ENCODE measurements around the gene GRIN3B. TPM values are rescaled to one million over a fixed set of nuclear protein-coding genes. Genes with fewer than 3 reads are reported as not detected.

The GRIN3B gene
- total and polyA plus RNA-seq, 2 of the 4 experiments (the other 2 are of a cell fraction): under 0.01 to 0.91 TPM

DNA sequence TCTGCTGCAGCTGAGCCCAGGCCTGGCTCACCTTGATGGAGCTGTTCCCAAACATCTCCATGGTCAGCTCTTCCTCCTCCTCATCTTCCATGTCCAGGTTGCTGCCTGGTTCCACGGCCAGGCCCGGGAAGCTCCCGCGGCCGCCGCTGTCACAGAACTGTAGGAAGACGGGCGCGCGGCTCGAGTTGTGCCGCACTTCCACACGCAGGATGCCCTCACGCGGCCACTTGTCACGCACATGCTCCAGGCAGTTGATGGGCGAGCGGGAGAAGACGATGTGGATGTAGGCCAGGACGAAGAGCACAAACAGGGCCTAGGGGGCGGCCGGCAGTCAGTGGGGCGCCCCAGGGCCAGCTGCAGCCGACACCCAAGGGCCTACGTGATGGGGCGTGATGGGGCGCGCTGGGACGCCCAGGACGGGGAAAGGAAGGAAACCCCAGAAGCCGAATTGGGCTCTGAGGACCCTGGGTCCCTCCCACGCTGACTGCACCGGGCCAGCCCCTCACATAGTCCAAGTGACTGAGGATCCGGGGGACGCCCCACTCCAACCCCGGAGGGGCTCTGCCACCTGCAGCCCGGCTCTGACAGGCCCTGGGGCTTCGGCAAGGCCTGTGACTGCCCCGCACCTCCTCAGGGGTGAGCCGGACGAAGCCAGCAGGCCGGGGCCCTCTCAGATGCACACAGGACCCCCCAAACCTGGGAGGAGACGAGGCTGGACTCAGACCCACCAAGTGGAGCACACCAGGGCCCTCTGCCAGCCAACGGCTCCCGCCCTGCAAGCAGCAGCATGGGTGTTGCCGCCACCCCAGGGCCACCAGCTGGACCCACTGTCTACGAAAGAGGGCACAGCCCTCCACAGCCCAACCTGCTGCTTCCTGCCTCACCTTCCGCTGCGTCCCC lies 14.2 kb downstream of the GRIN3B start:
- H3K9ac ChIP-seq (ENCODE audit: low read depth, low read length): no peak overlapping the region
- no TSS peak for BruUV-seq (replicated peaks)
- peaks cover 76% of the 10 kb centered on the region for H4K20me1 ChIP-seq (ENCODE audit: insufficient read depth, low read length)
- no peak overlapping the region for H3K14ac ChIP-seq (replicated peaks; ENCODE audit: low read depth, low read length)
- H3K27ac ChIP-seq (ENCODE audit: insufficient read depth, low read length): no peak overlapping the region
- no peak overlapping the region for H2BK120ac ChIP-seq (ENCODE audit: low read depth, low read length)
- H3K9me3 ChIP-seq (ENCODE audit: control insufficient read depth, insufficient read depth, low read length): no peaks in the 10 kb centered on the region
- H2BK20ac ChIP-seq (ENCODE audit: low read depth, low read length): no peak overlapping the region
- no peak overlapping the region for H3K4me3 ChIP-seq (ENCODE audit: insufficient read depth, low read depth, low read length)
- H4K8ac ChIP-seq (ENCODE audit: low read depth in 2 of 2, low read length in 2 of 2): no peak overlapping the region
- H3K36me3 ChIP-seq (ENCODE audit: control insufficient read depth, insufficient read depth, low read length): peaks cover 38% of the 10 kb centered on the region
- H2BK15ac ChIP-seq (ENCODE audit: low read depth, low read length): no peak overlapping the region
- H3K4ac ChIP-seq (ENCODE audit: low read depth, low read length): no peak overlapping the region
- H2AFZ ChIP-seq (replicated peaks; ENCODE audit: low read length, poor library complexity): no peak overlapping the region
- dilution Hi-C loops (cut with HindIII; ENCODE audit: low sequenced_read_pairs, unreplicated experiment): no loop called here
- in situ Hi-C loops (cut with MboI; ENCODE audit: low sequenced_read_pairs): no loop called here
- no peak overlapping the region for H3K56ac ChIP-seq (ENCODE audit: extremely low read depth, insufficient read depth, low read length)
- no peak overlapping the region for H3K4me2 ChIP-seq (ENCODE audit: low read depth, low read length)
- no peaks in the 10 kb centered on the region for H3K27me3 ChIP-seq (ENCODE audit: control insufficient read depth, insufficient read depth, low read length)
- no peak for TF ChIP-seq BHLHE40 (IDR thresholded peaks at IDR 0.05; ENCODE audit: low read depth, low read length)
- TF ChIP-seq, protein P1, sequence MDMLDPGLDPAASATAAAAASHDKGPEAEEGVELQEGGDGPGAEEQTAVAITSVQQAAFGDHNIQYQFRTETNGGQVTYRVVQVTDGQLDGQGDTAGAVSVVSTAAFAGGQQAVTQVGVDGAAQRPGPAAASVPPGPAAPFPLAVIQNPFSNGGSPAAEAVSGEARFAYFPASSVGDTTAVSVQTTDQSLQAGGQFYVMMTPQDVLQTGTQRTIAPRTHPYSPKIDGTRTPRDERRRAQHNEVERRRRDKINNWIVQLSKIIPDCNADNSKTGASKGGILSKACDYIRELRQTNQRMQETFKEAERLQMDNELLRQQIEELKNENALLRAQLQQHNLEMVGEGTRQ (IDR thresholded peaks at IDR 0.05; ENCODE audit: low read depth, low read length): no peak
- no peak for TF ChIP-seq MAZ (IDR thresholded peaks at IDR 0.05; ENCODE audit: borderline replicate concordance, low read depth, low read length)
- TF ChIP-seq CEBPB (IDR thresholded peaks at IDR 0.05; ENCODE audit: low read depth, low read length): no peak
- TF ChIP-seq, protein P2, sequence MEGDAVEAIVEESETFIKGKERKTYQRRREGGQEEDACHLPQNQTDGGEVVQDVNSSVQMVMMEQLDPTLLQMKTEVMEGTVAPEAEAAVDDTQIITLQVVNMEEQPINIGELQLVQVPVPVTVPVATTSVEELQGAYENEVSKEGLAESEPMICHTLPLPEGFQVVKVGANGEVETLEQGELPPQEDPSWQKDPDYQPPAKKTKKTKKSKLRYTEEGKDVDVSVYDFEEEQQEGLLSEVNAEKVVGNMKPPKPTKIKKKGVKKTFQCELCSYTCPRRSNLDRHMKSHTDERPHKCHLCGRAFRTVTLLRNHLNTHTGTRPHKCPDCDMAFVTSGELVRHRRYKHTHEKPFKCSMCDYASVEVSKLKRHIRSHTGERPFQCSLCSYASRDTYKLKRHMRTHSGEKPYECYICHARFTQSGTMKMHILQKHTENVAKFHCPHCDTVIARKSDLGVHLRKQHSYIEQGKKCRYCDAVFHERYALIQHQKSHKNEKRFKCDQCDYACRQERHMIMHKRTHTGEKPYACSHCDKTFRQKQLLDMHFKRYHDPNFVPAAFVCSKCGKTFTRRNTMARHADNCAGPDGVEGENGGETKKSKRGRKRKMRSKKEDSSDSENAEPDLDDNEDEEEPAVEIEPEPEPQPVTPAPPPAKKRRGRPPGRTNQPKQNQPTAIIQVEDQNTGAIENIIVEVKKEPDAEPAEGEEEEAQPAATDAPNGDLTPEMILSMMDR (conservative IDR thresholded peaks at IDR 0.05; ENCODE audit: low read depth, low read length): no peak
- no peak for TF ChIP-seq SMC3 (IDR thresholded peaks at IDR 0.05; ENCODE audit: low read depth, low read length)
- no peak for TF ChIP-seq NFE2L2 (IDR thresholded peaks at IDR 0.05; ENCODE audit: low read depth, low read length)
- no peak for TF ChIP-seq POLR2A (IDR thresholded peaks at IDR 0.05; ENCODE audit: low read depth, low read length)
- no peak for TF ChIP-seq MAFK (IDR thresholded peaks at IDR 0.05; ENCODE audit: low read depth, low read length)
- TF ChIP-seq FOS (IDR thresholded peaks at IDR 0.05; ENCODE audit: low read depth, low read length): no peak
- no peak for TF ChIP-seq CHD1 (IDR thresholded peaks at IDR 0.05; ENCODE audit: low read depth, low read length)
- no peak for TF ChIP-seq RFX5 (IDR thresholded peaks at IDR 0.05; ENCODE audit: low read depth, low read length)
- TF ChIP-seq, protein P3, sequence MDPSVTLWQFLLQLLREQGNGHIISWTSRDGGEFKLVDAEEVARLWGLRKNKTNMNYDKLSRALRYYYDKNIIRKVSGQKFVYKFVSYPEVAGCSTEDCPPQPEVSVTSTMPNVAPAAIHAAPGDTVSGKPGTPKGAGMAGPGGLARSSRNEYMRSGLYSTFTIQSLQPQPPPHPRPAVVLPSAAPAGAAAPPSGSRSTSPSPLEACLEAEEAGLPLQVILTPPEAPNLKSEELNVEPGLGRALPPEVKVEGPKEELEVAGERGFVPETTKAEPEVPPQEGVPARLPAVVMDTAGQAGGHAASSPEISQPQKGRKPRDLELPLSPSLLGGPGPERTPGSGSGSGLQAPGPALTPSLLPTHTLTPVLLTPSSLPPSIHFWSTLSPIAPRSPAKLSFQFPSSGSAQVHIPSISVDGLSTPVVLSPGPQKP (IDR thresholded peaks at IDR 0.05; ENCODE audit: borderline replicate concordance, low read depth, low read length): no peak
- H3K9me1 ChIP-seq (ENCODE audit: insufficient read depth, low read length): peaks cover 9% of the 10 kb centered on the region; the same call in 1 of the 2 replicates
- H4K91ac ChIP-seq (ENCODE audit: insufficient read depth, low read depth, low read length): no peak overlapping the region
- no peak overlapping the region for H4K5ac ChIP-seq (ENCODE audit: low read depth, low read length)
- WGBS, 2 experiments (ENCODE audit: extremely low coverage in 2 of 2, insufficient read length in 1 of 2): 95% methylated on average over 29 of the region's 49 CpGs; no CpG with 5 or more reads in 1 of the 2 experiments
- no peak overlapping the region for H2AK9ac ChIP-seq (replicated peaks; ENCODE audit: low read depth, low read length, poor library complexity)
- ATAC-seq (ENCODE audit: low read depth) (no peak), DNase-seq (no peak)
- H2AK5ac ChIP-seq (ENCODE audit: low read depth, low read length): no peak overlapping the region
- H3K23ac ChIP-seq (ENCODE audit: low read depth, low read length): no peak overlapping the region
- no peak overlapping the region for H2BK5ac ChIP-seq (ENCODE audit: low read depth, low read length, poor library complexity, severe bottlenecking)
- no peak overlapping the region for H3K18ac ChIP-seq (ENCODE audit: low read depth, low read length)
- H3K79me1 ChIP-seq (ENCODE audit: low read depth in 1 of 2, low read length in 2 of 2): peaks cover 0 to 63% of the 10 kb centered on the region in 2 experiments; a peak in 2 of 4 replicates
- intact Hi-C loops (cut with micrococcal nuclease): no loop called here
- peaks cover 36% of the 10 kb centered on the region for H3K4me1 ChIP-seq (ENCODE audit: control insufficient read depth, insufficient read depth, low read length)
- ChIA-PET POLR2A (ENCODE audit: unreplicated experiment) (no interaction called here), CTCF (no interaction called here)

Data from IMR-90 (cell line).